GM18907 (cell line): ENCODE measurements around the gene TM4SF5.
A peak's percentile ranks its signal among the peaks of the same experiment; 100 is the strongest.

Source experiments
- ATAC-seq: cut with Tn5 transposase; IDR thresholded peaks from one replicate; pipeline ENCODE4 v1.9.1; 2021; ENCODE audit warnings: mild to moderate bottlenecking, moderate library complexity; ENCODE audit not compliant: unreplicated experiment

Gene TM4SF5

GRCh38 chr17:4771519-4772234 lies at the start of gene TM4SF5:
TM4SF5 (plus strand) TSS chr17:4771886; CDS start chr17:4771923, 37 bp downstream.
- ATAC-seq: no peak

- ATAC-seq: no peak
Observed at GRCh38 chr17:4722678-4723240, 48.9 kb upstream of the TM4SF5 start.

- ATAC-seq: no peak
Observed at GRCh38 chr17:4724650-4725049, 47.0 kb upstream of the TM4SF5 start.

GRCh38 chr17:4725646-4726310 lies 45.9 kb upstream of the TM4SF5 start:
- ATAC-seq: no peak

- no peak for ATAC-seq
Observed at GRCh38 chr17:4728124-4728523, 43.6 kb upstream of the TM4SF5 start.

GRCh38 chr17:4733073-4733531 lies 38.6 kb upstream of the TM4SF5 start:
- ATAC-seq: no peak

GRCh38 chr17:4734857-4735475 lies 36.7 kb upstream of the TM4SF5 start:
- ATAC-seq: no peak

GRCh38 chr17:4735876-4736651 lies 35.6 kb upstream of the TM4SF5 start:
- ATAC-seq: no peak

- ATAC-seq: peak; percentile 5
Observed at GRCh38 chr17:4738136-4739121, 33.3 kb upstream of the TM4SF5 start.

- peak; percentile 46 for ATAC-seq
Observed at GRCh38 chr17:4739122-4740024, 32.3 kb upstream of the TM4SF5 start, which contains the start of the genes CXCL16 and ZMYND15. CXCL16 (minus strand) TSS chr17:4739928; CDS start chr17:4739339, 589 bp downstream. ZMYND15 (plus strand) TSS chr17:4739833; CDS start chr17:4740549, 716 bp downstream.

GRCh38 chr17:4740025-4740351 lies 31.7 kb upstream of the TM4SF5 start:
- no peak for ATAC-seq

GRCh38 chr17:4740584-4740983 lies 31.1 kb upstream of the TM4SF5 start:
- no peak for ATAC-seq

GRCh38 chr17:4741544-4741943 lies 30.1 kb upstream of the TM4SF5 start:
- ATAC-seq: no peak

GRCh38 chr17:4742133-4742532 lies 29.6 kb upstream of the TM4SF5 start:
- no peak for ATAC-seq

GRCh38 chr17:4742629-4743028 lies 29.1 kb upstream of the TM4SF5 start:
- ATAC-seq: no peak

- no peak for ATAC-seq
Observed at GRCh38 chr17:4743216-4743615, 28.5 kb upstream of the TM4SF5 start.

GRCh38 chr17:4743898-4744297 lies 27.8 kb upstream of the TM4SF5 start:
- no peak for ATAC-seq
